Measurements from ENCODE around the gene SNX25.

- TF ChIP-seq POLR2AphosphoS5 (IDR thresholded peaks at IDR 0.05) (no peak), EP300 (conservative IDR thresholded peaks at IDR 0.05; ENCODE audit: poor library complexity, severe bottlenecking) (no peak), SMC3 (conservative IDR thresholded peaks at IDR 0.05; ENCODE audit: poor library complexity) (no peak), CTCF (IDR thresholded peaks at IDR 0.05; ENCODE audit: poor library complexity, severe bottlenecking) (no peak), TAF1 (IDR thresholded peaks at IDR 0.05; ENCODE audit: low read depth) (no peak), REST (IDR thresholded peaks at IDR 0.05; ENCODE audit: borderline replicate concordance) (no peak), EZH2 (IDR thresholded peaks at IDR 0.05; ENCODE audit: borderline replicate concordance, insufficient read depth, low read length, poor library complexity, severe bottlenecking) (no peak), MXI1 (conservative IDR thresholded peaks at IDR 0.05; ENCODE audit: poor library complexity, severe bottlenecking) (no peak)
Observed at GRCh38 chr4:185412412-185412811, 203.0 kb downstream of the SNX25 start.

All from neural cell (in vitro differentiated cells).